Neural progenitor cell (in vitro differentiated cells): ENCODE measurements around the gene VOPP1. TPM values are rescaled to one million over a fixed set of nuclear protein-coding genes. Genes with fewer than 3 reads are reported as not detected.
"Not testable (repeated sequence)": the region's sequence is repeated elsewhere in the genome, so short reads cannot be mapped to it uniquely, and the experiment has no call there.

ENCODE experiments used
- DNase-seq: peaks from one replicate; pipeline ENCODE4 v3.0.0-alpha.2; 2016; ENCODE audit warnings: low spot score
- H2AFZ ChIP-seq: fragments of 200-600 bp; sonication (generic); replicated peaks from 2 replicates; pipeline ENCODE4 v1.6.1; 2016; ENCODE audit warnings: antibody characterized with exemption
- H3F3A ChIP-seq: fragments of 200-600 bp; sonication (generic); 2 replicates; pipeline ENCODE4 v1.6.1; 2016; ENCODE audit warnings: antibody characterized with exemption, low read depth
- H3K27ac ChIP-seq: fragments of 200-600 bp; sonication (generic); 2 replicates; pipeline ENCODE4 v1.5.1; 2016; ENCODE audit warnings: mild to moderate bottlenecking
- H3K27me3 ChIP-seq: fragments of 200-600 bp; sonication (generic); 2 replicates; pipeline ENCODE4 v1.6.1; 2016; ENCODE audit warnings: mild to moderate bottlenecking, moderate library complexity
- H3K36me3 ChIP-seq: fragments of 200-600 bp; sonication (generic); 2 replicates; pipeline ENCODE4 v1.5.1; 2016
- H3K4me1 ChIP-seq: fragments of 200-600 bp; sonication (generic); 2 replicates; pipeline ENCODE4 v1.6.1; 2016; ENCODE audit warnings: mixed run types
- H3K4me2 ChIP-seq: fragments of 200-600 bp; sonication (generic); 2 replicates; pipeline ENCODE4 v1.6.1; 2016
- H3K4me3 ChIP-seq: fragments of 200-600 bp; sonication (generic); 2 replicates; pipeline ENCODE4 v1.5.1; 2016
- H3K79me2 ChIP-seq: fragments of 200-600 bp; sonication (generic); 2 replicates; pipeline ENCODE4 v1.6.1; 2016; ENCODE audit warnings: low read depth
- H3K9ac ChIP-seq: fragments of 200-600 bp; sonication (generic); 2 replicates; pipeline ENCODE4 v1.6.1; 2016
- H3K9me3 ChIP-seq: fragments of 200-600 bp; sonication (generic); 2 replicates; pipeline ENCODE4 v1.5.1; 2016; ENCODE audit warnings: low read depth
- H4K20me1 ChIP-seq: fragments of 200-600 bp; sonication (generic); 2 replicates; pipeline ENCODE4 v1.6.1; 2016; ENCODE audit warnings: low read depth
- H3K27ac Mint-ChIP-seq: 3 replicates; pipeline ENCODE4 v1.8.0; 2021; ENCODE audit warnings: mixed read lengths
- H3K27me3 Mint-ChIP-seq: 2 replicates; pipeline ENCODE4 v1.8.0; 2022; ENCODE audit warnings: low read depth, mild to moderate bottlenecking, inconsistent platforms, moderate library complexity, mixed read lengths; ENCODE audit not compliant: insufficient read depth
- H3K36me3 Mint-ChIP-seq: 3 replicates; pipeline ENCODE4 v1.8.0; 2021; ENCODE audit warnings: mixed read lengths
- H3K4me1 Mint-ChIP-seq: 3 replicates; pipeline ENCODE4 v1.8.0; 2021; ENCODE audit warnings: mixed read lengths
- H3K4me3 Mint-ChIP-seq: 3 replicates; pipeline ENCODE4 v1.8.0; 2021; ENCODE audit warnings: mild to moderate bottlenecking, moderate library complexity, mixed read lengths
- H3K9me3 Mint-ChIP-seq: 3 replicates; pipeline ENCODE4 v1.8.0; 2020; ENCODE audit warnings: mixed read lengths
- EZH2 ChIP-seq: fragments of 200-600 bp; sonication (generic); IDR thresholded peaks from 2 replicates; pipeline ENCODE4 v1.6.1; 2017; ENCODE audit warnings: antibody characterized with exemption, mild to moderate bottlenecking, moderate library complexity
- EZH2phosphoT487 ChIP-seq: fragments of 200-600 bp; sonication (generic); IDR thresholded peaks from 2 replicates; pipeline ENCODE4 v1.6.1; 2017; ENCODE audit warnings: antibody characterized with exemption
- total RNA-seq: library from RNA; depleted of rRNA; stranded (reverse); fragments of >200 nt; gene quantifications from 2 replicates; pipeline ENCODE4 v1.2.3, GENCODE V29; 2015; ENCODE audit warnings: low replicate concordance
- TF ChIP-seq, protein P1 (sequence below): fragments of 200-600 bp; sonication (generic); IDR thresholded peaks from 2 replicates; pipeline ENCODE4 v1.5.1; 2017; ENCODE audit warnings: antibody characterized with exemption, mild to moderate bottlenecking

The VOPP1 gene
- total RNA-seq, 1 donor from 2014 or later, result 46.6 TPM

DNA sequence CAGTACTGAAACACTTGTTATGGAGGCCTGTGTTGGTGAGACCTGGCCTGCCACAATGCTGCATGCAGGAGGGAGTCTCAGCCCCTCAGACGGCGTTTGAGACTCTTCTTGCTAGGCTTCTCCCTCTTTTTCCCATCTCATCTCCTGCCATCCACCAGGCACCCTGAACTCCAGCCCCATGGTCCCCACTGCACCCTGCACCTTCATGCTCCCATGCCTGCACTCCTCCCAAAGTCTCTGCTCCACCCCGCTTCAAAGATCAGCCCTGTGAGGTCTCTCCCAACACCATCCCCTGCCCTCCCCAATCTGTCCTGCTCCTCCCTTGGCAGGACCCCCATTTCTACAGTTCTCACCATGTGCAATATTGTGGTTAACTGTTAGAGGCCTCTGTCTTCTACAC lies 61.7 kb downstream of the VOPP1 start:
- H3K4me3 ChIP-seq, result no peak overlapping the region
- Mint-ChIP-seq H3K9me3 (no peaks in the 10 kb centered on the region), H3K36me3 (peaks cover 6% of the 10 kb centered on the region), H3K4me1 (peaks cover 3% of the 10 kb centered on the region), H3K27ac (no peak overlapping the region), H3K4me3 (no peak overlapping the region), H3K27me3 (peaks cover 5% of the 10 kb centered on the region)
- no peaks in the 10 kb centered on the region for H3K27me3 ChIP-seq
- H3K9ac ChIP-seq, result no peak overlapping the region
- no peak overlapping the region for H2AFZ ChIP-seq
- no peak for DNase-seq
- H4K20me1 ChIP-seq, result peaks cover 8% of the 10 kb centered on the region
- no peaks in the 10 kb centered on the region for H3K79me2 ChIP-seq
- no peak overlapping the region for H3K4me2 ChIP-seq
- no peak overlapping the region for H3K27ac ChIP-seq
- no peaks in the 10 kb centered on the region for H3K36me3 ChIP-seq
- no peaks in the 10 kb centered on the region for H3K4me1 ChIP-seq
- TF ChIP-seq, protein P1, sequence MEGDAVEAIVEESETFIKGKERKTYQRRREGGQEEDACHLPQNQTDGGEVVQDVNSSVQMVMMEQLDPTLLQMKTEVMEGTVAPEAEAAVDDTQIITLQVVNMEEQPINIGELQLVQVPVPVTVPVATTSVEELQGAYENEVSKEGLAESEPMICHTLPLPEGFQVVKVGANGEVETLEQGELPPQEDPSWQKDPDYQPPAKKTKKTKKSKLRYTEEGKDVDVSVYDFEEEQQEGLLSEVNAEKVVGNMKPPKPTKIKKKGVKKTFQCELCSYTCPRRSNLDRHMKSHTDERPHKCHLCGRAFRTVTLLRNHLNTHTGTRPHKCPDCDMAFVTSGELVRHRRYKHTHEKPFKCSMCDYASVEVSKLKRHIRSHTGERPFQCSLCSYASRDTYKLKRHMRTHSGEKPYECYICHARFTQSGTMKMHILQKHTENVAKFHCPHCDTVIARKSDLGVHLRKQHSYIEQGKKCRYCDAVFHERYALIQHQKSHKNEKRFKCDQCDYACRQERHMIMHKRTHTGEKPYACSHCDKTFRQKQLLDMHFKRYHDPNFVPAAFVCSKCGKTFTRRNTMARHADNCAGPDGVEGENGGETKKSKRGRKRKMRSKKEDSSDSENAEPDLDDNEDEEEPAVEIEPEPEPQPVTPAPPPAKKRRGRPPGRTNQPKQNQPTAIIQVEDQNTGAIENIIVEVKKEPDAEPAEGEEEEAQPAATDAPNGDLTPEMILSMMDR, result no peak
- no peak for TF ChIP-seq EZH2phosphoT487
- no peak for TF ChIP-seq EZH2
- no peaks in the 10 kb centered on the region for H3F3A ChIP-seq
- H3K9me3 ChIP-seq, result no peaks in the 10 kb centered on the region

DNA sequence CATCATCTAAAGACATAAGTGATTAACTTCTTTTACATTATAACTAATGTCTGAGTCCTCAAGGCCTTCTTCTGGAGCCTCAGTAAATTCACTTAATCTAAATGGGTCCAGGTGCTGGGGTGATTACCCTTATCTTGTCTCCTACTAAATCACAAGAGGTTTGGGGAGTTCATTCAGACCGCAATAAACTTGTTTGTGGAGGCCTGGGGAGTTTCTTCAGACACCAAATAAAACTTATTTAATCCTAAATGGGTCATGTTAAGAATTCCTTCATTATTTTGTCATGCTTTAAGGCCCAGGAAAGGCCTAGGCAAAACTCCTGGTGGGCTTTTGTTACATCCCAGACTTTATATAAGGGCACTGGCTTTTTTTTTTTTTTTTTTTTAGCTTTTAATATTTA lies 62.1 kb downstream of the VOPP1 start:
- H3K4me2 ChIP-seq, H3K4me3 Mint-ChIP-seq, H3K9me3 ChIP-seq, H3K9me3 Mint-ChIP-seq, H3K79me2 ChIP-seq, H2AFZ ChIP-seq, H3K4me3 ChIP-seq, DNase-seq, H3K4me1 ChIP-seq, H3K27me3 Mint-ChIP-seq, H3K36me3 ChIP-seq, H3K27ac ChIP-seq, H3K27ac Mint-ChIP-seq, H4K20me1 ChIP-seq, H3K36me3 Mint-ChIP-seq, H3F3A ChIP-seq, H3K4me1 Mint-ChIP-seq, H3K9ac ChIP-seq, H3K27me3 ChIP-seq: not testable (repeated sequence)

DNA sequence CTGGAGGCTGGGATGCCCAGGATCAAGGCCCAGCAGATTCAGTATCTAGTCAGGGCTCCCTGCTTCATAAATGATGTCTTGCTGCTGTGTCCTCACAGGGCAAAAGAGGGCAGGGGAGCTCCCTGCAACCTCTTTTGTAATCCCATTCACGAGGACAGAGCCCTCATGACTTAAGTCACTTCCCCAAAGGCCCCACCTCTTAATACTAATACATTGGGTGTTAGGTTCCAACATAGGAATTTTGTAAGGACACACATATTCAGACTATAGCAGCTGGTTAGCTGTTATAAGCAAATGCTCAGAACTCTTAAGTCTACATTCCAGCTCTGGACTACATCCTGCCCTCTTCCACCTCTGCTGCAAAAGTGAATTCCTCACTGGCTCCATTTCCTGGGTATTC lies 63.0 kb downstream of the VOPP1 start:
- H3K9me3 ChIP-seq, result no peaks in the 10 kb centered on the region
- H3K4me1 Mint-ChIP-seq, result peaks cover 3% of the 10 kb centered on the region
- H3K79me2 ChIP-seq, result no peaks in the 10 kb centered on the region
- TF ChIP-seq, protein P1, result no peak
- no peak for TF ChIP-seq EZH2phosphoT487
- TF ChIP-seq EZH2, result no peak
- H3K9me3 Mint-ChIP-seq, result no peaks in the 10 kb centered on the region
- H2AFZ ChIP-seq, result no peak overlapping the region
- H3K36me3 Mint-ChIP-seq, result peaks cover 9% of the 10 kb centered on the region
- no peaks in the 10 kb centered on the region for H3K4me1 ChIP-seq
- H4K20me1 ChIP-seq, result peaks cover 10% of the 10 kb centered on the region
- no peak overlapping the region for H3K4me3 Mint-ChIP-seq
- no peaks in the 10 kb centered on the region for H3K36me3 ChIP-seq
- no peak overlapping the region for H3K9ac ChIP-seq
- H3K27me3 Mint-ChIP-seq, result peaks cover 2% of the 10 kb centered on the region
- DNase-seq, result no peak
- no peaks in the 10 kb centered on the region for H3K27me3 ChIP-seq
- no peak overlapping the region for H3K27ac ChIP-seq
- H3F3A ChIP-seq, result peaks cover under 1% of the 10 kb centered on the region
- no peak overlapping the region for H3K4me2 ChIP-seq
- H3K4me3 ChIP-seq, result no peak overlapping the region
- H3K27ac Mint-ChIP-seq, result no peak overlapping the region

DNA sequence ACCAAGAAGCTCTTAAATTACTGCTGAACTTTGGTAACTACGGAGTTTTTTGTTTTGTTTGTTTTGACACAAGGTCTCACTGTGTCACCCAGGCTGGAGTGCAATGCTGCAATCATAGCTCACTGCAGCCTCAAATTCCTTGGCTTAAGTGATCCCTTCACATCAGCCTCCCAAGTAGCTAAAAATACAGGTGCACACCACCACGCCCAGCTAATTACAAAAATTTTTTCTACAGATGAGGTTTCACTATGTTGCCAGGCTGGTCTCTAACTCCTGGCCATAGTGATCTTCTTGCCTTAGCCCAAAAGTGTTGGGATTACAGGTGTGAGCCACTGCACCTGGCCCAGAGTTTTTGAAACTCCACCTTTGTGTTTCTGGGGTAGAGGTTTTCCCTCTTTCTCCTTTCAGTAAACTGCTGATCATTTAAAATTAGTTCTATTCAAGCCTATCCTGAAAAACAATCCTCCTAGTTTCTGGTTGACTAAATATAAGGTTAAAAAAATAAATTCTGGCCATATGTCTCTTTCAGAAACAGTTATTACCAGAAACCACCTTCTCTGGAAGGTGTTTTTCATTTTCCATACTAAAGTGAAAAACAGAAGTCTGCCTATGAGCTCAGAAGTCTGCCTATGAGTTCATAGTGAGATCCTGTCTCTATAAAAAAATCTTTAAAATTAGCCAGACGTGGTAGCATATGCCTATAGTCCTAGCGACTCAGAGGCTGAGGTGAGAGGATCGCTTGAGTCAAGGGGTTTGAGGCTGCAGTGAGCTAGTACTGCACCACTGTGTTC lies 63.9 kb downstream of the VOPP1 start:
- Histone ChIP-seq H3K4me1 (peaks cover 6% of the 10 kb centered on the region), H3K27ac (no peak overlapping the region), H3K79me2 (no peaks in the 10 kb centered on the region), H2AFZ (no peak overlapping the region), H3K36me3 (no peaks in the 10 kb centered on the region), H3K27me3 (no peaks in the 10 kb centered on the region), H3K4me3 (no peak overlapping the region), H3F3A (peaks cover 5% of the 10 kb centered on the region), H3K9me3 (no peaks in the 10 kb centered on the region), H3K9ac (no peak overlapping the region), H3K4me2 (no peak overlapping the region), H4K20me1 (peaks cover 16% of the 10 kb centered on the region)
- H3K9me3 Mint-ChIP-seq, result no peaks in the 10 kb centered on the region
- H3K4me3 Mint-ChIP-seq, result no peak overlapping the region
- peaks cover 3% of the 10 kb centered on the region for H3K4me1 Mint-ChIP-seq
- peaks cover 2% of the 10 kb centered on the region for H3K27me3 Mint-ChIP-seq
- TF ChIP-seq, protein P1, result no peak
- no peak for TF ChIP-seq EZH2
- TF ChIP-seq EZH2phosphoT487, result no peak
- peaks cover 9% of the 10 kb centered on the region for H3K36me3 Mint-ChIP-seq
- no peak overlapping the region for H3K27ac Mint-ChIP-seq
- no peak for DNase-seq
